ENCODE measurements around the gene RREB1. TPM values are rescaled to one million over a fixed set of nuclear protein-coding genes. Genes with fewer than 3 reads are reported as not detected.

RREB1 gene
- total RNA-seq, 1 donor from 2014 or later = 67.7 TPM

DNA sequence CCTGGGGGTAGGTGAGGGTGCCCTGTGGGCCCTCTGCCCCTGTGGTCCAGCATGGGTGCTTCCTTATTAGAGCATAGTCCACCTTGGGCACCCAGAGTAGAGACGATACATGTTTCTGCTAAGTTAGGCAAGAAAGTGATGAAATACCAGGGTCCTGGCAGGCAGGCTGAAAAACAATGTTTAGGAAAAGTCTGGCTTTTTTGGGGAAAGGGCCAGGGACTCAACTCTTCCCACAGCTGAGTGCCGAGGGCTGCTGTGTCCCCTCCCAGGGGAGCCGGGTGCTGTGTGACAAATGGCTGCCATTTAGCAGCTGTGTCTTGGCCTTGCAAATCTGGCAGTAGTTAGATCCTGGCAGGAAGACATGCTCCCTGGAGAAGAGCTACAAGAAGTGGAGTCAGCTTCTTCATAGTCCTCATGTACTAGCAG, 61.5 kb downstream of the RREB1 start:
- H3K4me1 Mint-ChIP-seq = peaks cover 71% of the 10 kb centered on the region
- intact Hi-C loops (cut with micrococcal nuclease) = no loop called here
- ChIA-PET CTCF (interaction anchor here (1.0 kb wide), 1 partner anchor 410 kb away, joined by 3 read pairs; no protein-coding TSS in a partner anchor), POLR2A (interaction anchor here (0.8 to 1.0 kb wide), 2 partner anchors 28 to 32 kb away, joined by 3 to 5 read pairs; no protein-coding TSS in a partner anchor)
- peaks cover 16% of the 10 kb centered on the region for H3K36me3 Mint-ChIP-seq (ENCODE audit: low read depth)
- no peak for DNase-seq
- TF ChIP-seq, protein P1, sequence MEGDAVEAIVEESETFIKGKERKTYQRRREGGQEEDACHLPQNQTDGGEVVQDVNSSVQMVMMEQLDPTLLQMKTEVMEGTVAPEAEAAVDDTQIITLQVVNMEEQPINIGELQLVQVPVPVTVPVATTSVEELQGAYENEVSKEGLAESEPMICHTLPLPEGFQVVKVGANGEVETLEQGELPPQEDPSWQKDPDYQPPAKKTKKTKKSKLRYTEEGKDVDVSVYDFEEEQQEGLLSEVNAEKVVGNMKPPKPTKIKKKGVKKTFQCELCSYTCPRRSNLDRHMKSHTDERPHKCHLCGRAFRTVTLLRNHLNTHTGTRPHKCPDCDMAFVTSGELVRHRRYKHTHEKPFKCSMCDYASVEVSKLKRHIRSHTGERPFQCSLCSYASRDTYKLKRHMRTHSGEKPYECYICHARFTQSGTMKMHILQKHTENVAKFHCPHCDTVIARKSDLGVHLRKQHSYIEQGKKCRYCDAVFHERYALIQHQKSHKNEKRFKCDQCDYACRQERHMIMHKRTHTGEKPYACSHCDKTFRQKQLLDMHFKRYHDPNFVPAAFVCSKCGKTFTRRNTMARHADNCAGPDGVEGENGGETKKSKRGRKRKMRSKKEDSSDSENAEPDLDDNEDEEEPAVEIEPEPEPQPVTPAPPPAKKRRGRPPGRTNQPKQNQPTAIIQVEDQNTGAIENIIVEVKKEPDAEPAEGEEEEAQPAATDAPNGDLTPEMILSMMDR (IDR thresholded peaks at IDR 0.05) = no peak
- H3K4me3 Mint-ChIP-seq = peak overlapping the region; percentile 8
- no peak overlapping the region for H3K27ac Mint-ChIP-seq
- no peaks in the 10 kb centered on the region for H3K9me3 Mint-ChIP-seq
- no peak for ATAC-seq (ENCODE audit: low read depth)
- no peaks in the 10 kb centered on the region for H3K27me3 Mint-ChIP-seq

DNA sequence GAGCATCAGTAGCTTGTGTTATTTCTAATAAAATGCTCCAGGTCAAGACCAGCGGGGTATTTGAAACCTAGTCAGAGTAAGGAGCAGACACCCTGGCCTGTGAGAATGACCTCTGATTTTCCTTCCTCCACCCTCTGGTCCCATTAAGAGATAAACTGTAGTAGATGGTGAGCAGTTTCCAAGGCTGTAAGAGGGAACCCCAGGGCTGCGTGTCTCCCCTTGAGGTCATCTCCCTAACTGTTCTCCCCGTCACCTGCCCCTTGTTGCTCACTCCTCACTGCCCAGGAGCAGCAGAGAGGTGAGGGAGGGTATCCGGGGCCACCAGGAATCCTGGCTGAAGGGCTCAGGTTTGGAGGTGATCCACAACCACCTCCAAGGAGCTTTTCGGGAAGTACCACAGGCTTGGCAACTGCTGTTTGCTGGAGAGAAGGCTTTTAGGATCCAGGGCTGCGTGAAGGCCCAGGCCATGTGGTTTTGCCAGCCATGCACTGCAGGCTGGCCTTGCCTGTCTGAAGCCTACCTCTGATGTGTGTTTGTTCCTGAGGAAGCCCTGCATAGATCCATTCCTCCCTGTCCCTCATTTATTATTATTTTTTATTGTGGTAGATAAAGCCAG, 62.5 kb downstream of the RREB1 start:
- ATAC-seq (ENCODE audit: low read depth) (no peak), DNase-seq (no peak)
- Mint-ChIP-seq H3K4me3 (no peak overlapping the region), H3K27me3 (no peaks in the 10 kb centered on the region), H3K4me1 (peaks cover 62% of the 10 kb centered on the region), H3K36me3 (ENCODE audit: low read depth) (peaks cover 12% of the 10 kb centered on the region), H3K9me3 (no peaks in the 10 kb centered on the region), H3K27ac (no peak overlapping the region)
- POLR2A ChIA-PET = no interaction called here
- intact Hi-C loops (cut with micrococcal nuclease) = loop anchor here (2.0 kb wide), 1 partner anchor 15 kb away; no protein-coding TSS in a partner anchor
- TF ChIP-seq, protein P1 (IDR thresholded peaks at IDR 0.05) = no peak
- CTCF ChIA-PET = interaction anchor here (1.0 kb wide), 1 partner anchor 411 kb away, joined by 3 read pairs; no protein-coding TSS in a partner anchor

DNA sequence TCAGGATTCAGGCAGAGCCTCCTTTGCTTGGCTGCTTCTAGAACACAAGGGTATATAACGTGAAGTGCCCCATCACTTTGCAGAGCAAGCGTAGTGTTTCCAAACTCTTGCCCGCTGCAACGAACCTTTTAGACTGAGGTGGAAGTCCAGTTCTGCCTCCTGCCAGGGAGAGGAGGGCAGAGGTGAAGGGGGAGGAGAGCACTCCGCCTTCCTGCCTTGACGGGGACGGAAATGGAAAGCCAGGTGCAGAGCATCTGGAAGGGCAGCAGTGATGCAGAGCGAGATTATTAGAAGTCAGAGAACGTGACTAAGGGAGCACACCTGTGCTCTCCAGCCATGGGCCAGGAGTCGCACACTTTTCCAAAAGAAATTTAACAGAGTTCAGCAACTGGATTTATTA, 63.4 kb downstream of the RREB1 start:
- TF ChIP-seq, protein P1 (IDR thresholded peaks at IDR 0.05) = no peak
- no peak overlapping the region for H3K4me3 Mint-ChIP-seq
- no peak overlapping the region for H3K27ac Mint-ChIP-seq
- H3K4me1 Mint-ChIP-seq = peaks cover 53% of the 10 kb centered on the region
- no peak for DNase-seq
- ATAC-seq (ENCODE audit: low read depth) = no peak
- H3K36me3 Mint-ChIP-seq (ENCODE audit: low read depth) = peaks cover 5% of the 10 kb centered on the region
- ChIA-PET CTCF (no interaction called here), POLR2A (no interaction called here)
- H3K27me3 Mint-ChIP-seq = no peaks in the 10 kb centered on the region
- H3K9me3 Mint-ChIP-seq = no peaks in the 10 kb centered on the region
- intact Hi-C loops (cut with micrococcal nuclease) = loop anchor here (2.0 kb wide), 1 partner anchor 16 kb away; no protein-coding TSS in a partner anchor

DNA sequence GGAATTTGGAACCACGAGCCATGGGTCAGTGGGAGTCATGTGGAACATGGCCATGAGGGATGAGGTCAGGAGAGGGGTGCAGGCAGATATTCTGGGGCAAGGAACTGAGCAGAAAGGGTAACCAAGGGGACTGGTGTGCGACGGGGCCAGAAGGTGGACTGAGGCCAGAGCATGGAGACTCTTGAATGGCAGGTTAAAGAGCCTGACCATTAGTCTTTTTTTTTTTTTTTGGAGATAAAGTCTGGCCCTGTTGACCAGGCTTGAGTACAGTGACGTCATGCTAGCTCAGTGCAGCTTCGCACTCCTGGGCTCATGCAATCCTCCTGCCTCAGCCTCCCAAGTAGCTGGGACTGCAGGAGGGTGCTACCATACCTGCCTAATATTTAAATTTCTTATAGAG, 64.0 kb downstream of the RREB1 start:
- TF ChIP-seq, protein P1 (IDR thresholded peaks at IDR 0.05) = no peak
- ChIA-PET CTCF (no interaction called here), POLR2A (no interaction called here)
- ATAC-seq (ENCODE audit: low read depth) = no peak
- Mint-ChIP-seq H3K4me1 (peaks cover 48% of the 10 kb centered on the region), H3K27ac (no peak overlapping the region), H3K36me3 (ENCODE audit: low read depth) (peaks cover 5% of the 10 kb centered on the region), H3K9me3 (no peaks in the 10 kb centered on the region), H3K4me3 (no peak overlapping the region), H3K27me3 (no peaks in the 10 kb centered on the region)
- DNase-seq = no peak
- intact Hi-C loops (cut with micrococcal nuclease) = loop anchor here (2.0 kb wide), 1 partner anchor 17 kb away; no protein-coding TSS in a partner anchor

DNA sequence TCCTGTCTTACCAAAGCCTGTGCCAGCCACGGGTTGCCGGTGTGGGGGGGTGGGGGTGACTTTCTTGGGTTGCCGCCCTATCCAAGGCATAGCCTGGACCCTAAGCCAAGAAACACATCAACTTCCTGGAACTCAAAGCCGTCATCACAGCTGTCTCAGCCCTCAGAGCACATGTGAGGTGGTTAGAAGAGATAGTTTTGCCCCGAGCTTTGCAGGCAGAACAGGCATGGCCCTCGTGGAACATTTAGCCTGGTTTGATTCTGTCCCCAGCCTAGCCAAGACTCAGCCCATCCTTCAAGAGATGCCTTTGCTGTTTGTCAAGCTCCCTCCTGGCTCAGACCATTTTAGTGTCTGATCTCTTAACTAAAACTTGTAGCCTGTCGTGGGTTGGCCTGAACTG, 64.9 kb downstream of the RREB1 start:
- no peak overlapping the region for H3K4me3 Mint-ChIP-seq
- peak overlapping the region; percentile 7 for H3K27ac Mint-ChIP-seq
- H3K36me3 Mint-ChIP-seq (ENCODE audit: low read depth) = peaks cover 13% of the 10 kb centered on the region
- no peaks in the 10 kb centered on the region for H3K27me3 Mint-ChIP-seq
- TF ChIP-seq, protein P1 (IDR thresholded peaks at IDR 0.05) = no peak
- DNase-seq (no peak), ATAC-seq (ENCODE audit: low read depth) (no peak)
- H3K4me1 Mint-ChIP-seq = peaks cover 43% of the 10 kb centered on the region
- ChIA-PET CTCF (no interaction called here), POLR2A (no interaction called here)
- intact Hi-C loops (cut with micrococcal nuclease) = no loop called here
- no peaks in the 10 kb centered on the region for H3K9me3 Mint-ChIP-seq
